Keratinocyte (primary cell): Measurements from ENCODE around the gene ANKRD36. TPM values are rescaled to one million over a fixed set of nuclear protein-coding genes. Genes with fewer than 3 reads are reported as not detected.
"Not testable (repeated sequence)": the region's sequence is repeated elsewhere in the genome, so short reads cannot be mapped to it uniquely, and the experiment has no call there.

Experiments used
- DNase-seq: peaks from one replicate; pipeline ENCODE4 v3.0.0-alpha.2; 2011; ENCODE audit warnings: low read depth, missing footprints, low spot score
- FAIRE-seq: peaks from 2 replicates; lab custom pipeline; 2011; peaks lifted over from hg19 to GRCh38; lab: Jason Lieb, UNC
- H2AFZ ChIP-seq: 2 replicates; pipeline ENCODE4 v1.6.0; 2012; ENCODE audit warnings: low read length, control low read depth, inconsistent platforms; ENCODE audit not compliant: control insufficient read depth
- H3K27ac ChIP-seq: 2 replicates; pipeline ENCODE4 v1.5.1; 2011; ENCODE audit warnings: low read length; ENCODE audit not compliant: control insufficient read depth, insufficient read depth
- H3K27me3 ChIP-seq: 3 replicates; pipeline ENCODE4 v1.6.0; 2011; ENCODE audit warnings: low read length; ENCODE audit not compliant: control insufficient read depth, insufficient read depth; ENCODE audit errors: extremely low read depth
- H3K36me3 ChIP-seq, 2 experiments: 2 replicates in 1 of 2; 3 replicates in 1 of 2; pipeline ENCODE4 v1.5.1; 2011; ENCODE audit warnings: low read length in 2 of 2, mild to moderate bottlenecking in 1 of 2; ENCODE audit not compliant: control insufficient read depth in 2 of 2, insufficient read depth in 2 of 2; ENCODE audit errors: extremely low read depth in 1 of 2
- H3K4me1 ChIP-seq: 3 replicates; pipeline ENCODE4 v1.5.1; 2011; ENCODE audit warnings: low read length; ENCODE audit not compliant: control insufficient read depth, insufficient read depth; ENCODE audit errors: extremely low read depth
- H3K4me2 ChIP-seq: 3 replicates; pipeline ENCODE4 v1.6.0; 2011; ENCODE audit warnings: low read depth, low read length; ENCODE audit not compliant: control insufficient read depth, insufficient read depth; ENCODE audit errors: extremely low read depth
- H3K4me3 ChIP-seq, 3 experiments: fragments of 200-600 bp in 1 of 3; sonication (generic) in 1 of 3; 2 replicates in 2 of 3; 3 replicates in 1 of 3; pipeline ENCODE4 v1.5.1; 2011 to 2016; ENCODE audit warnings: low read length in 3 of 3, mild to moderate bottlenecking in 3 of 3, control low read depth in 2 of 3, inconsistent platforms in 1 of 3, low read depth in 1 of 3, mixed read lengths in 1 of 3, mixed run types in 1 of 3, moderate library complexity in 1 of 3; ENCODE audit not compliant: control insufficient read depth in 2 of 3, insufficient read depth in 2 of 3; ENCODE audit errors: extremely low read depth in 1 of 3
- H3K79me2 ChIP-seq: 2 replicates; pipeline ENCODE4 v1.6.0; 2012; ENCODE audit warnings: low read length; ENCODE audit not compliant: control insufficient read depth, insufficient read depth
- H3K9ac ChIP-seq: 3 replicates; pipeline ENCODE4 v1.6.0; 2011; ENCODE audit warnings: low read length; ENCODE audit not compliant: control insufficient read depth, insufficient read depth; ENCODE audit errors: extremely low read depth
- H3K9me1 ChIP-seq: 3 replicates; pipeline ENCODE4 v1.6.0; 2011; ENCODE audit warnings: low read length; ENCODE audit not compliant: control insufficient read depth, insufficient read depth; ENCODE audit errors: extremely low read depth
- H3K9me3 ChIP-seq: 2 replicates; pipeline ENCODE4 v1.5.1; 2012; ENCODE audit warnings: low read depth, low read length; ENCODE audit not compliant: control insufficient read depth
- H4K20me1 ChIP-seq: 3 replicates; pipeline ENCODE4 v1.6.0; 2011; ENCODE audit warnings: low read length; ENCODE audit not compliant: control insufficient read depth, insufficient read depth; ENCODE audit errors: extremely low read depth
- dilution Hi-C: fragments of 300-500 bp; cut with MboI; formaldehyde crosslinking; loops from one replicate; pipeline ENCODE4 v1.7.0; 2020; ENCODE audit warnings: low sequenced_read_pairs; ENCODE audit not compliant: extremely low pct_ligation_motif_present
- polyA plus RNA-seq, 5 experiments: library from polyadenylated mRNA; depleted of rRNA in 3 of 5; stranded (reverse) in 3 of 5; stranded (forward) in 1 of 5; unstranded in 1 of 5; fragments of >200 nt; gene quantifications; 1 replicate in 1 of 5; 2 replicates in 3 of 5; 3 replicates in 1 of 5; pipeline versions ENCODE4 v1.2.1 to v1.2.3, GENCODE V29; 2011 to 2012; ENCODE audit warnings: missing spikeins in 2 of 5, low read depth in 1 of 5, low replicate concordance in 1 of 5
- TF ChIP-seq, protein P1 (sequence below), 3 experiments: IDR thresholded peaks in 1 of 3; conservative IDR thresholded peaks in 1 of 3; optimal IDR thresholded peaks in 1 of 3; 2 replicates in 2 of 3; 3 replicates in 1 of 3; pipeline versions ENCODE3 to v1.5.1; 2011; ENCODE audit warnings: low read length in 3 of 3, mild to moderate bottlenecking in 3 of 3, moderate library complexity in 2 of 3, control low read depth in 1 of 3, inconsistent platforms in 1 of 3; ENCODE audit not compliant: insufficient read depth in 2 of 3; ENCODE audit errors: extremely low read depth in 1 of 3

The ANKRD36 gene
- polyA plus RNA-seq, 1 donor (not counting 4 experiments of a cell fraction or from before 2014, with no cell fraction given): 5.2 TPM

DNA sequence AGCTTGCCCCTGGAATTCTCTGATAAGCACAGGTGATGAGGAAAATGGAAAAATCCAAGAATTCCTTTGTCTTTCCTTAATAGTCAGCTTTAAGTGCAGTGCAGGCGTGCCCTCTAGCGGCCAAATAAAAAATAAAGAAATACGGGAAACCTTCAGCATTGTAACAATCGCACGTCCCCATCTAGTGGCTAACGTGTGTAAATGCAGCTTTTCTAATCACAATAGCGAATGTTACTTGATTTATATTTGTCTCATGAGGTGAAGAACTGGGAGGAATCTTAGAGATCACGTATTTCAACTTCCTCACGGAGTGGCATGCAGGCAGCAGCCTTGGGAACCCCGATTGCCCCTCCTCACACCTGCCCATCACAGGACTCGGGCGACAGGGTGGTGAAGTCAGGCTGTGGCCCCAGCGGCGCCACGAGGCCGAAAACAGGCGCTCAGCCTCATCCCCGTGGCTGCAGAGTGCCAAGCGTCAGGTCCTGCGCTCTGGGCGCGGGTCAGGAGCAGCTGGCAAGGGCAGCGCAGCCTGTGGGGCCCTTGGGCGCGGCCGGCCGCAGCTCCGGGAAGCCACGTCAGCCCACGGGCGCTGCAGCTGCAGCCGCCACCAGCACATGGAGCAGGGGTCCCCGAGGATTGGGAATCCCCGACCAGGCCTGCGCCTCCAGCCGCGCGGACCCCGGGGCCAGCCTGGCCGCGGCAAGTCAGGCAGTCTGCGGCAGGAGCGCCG is 468 bp upstream of the ANKRD36 start:
- H3K4me3 ChIP-seq: peak overlapping the region; percentile 57 to 73 (median 63)
- DNase-seq (peak; percentile 11), FAIRE-seq (peak; percentile 41)
- peak overlapping the region; percentile 77 for H3K9ac ChIP-seq
- H4K20me1 ChIP-seq, H3K9me1 ChIP-seq, H3K4me1 ChIP-seq, dilution Hi-C loops, H3K9me3 ChIP-seq, H3K79me2 ChIP-seq, H3K36me3 ChIP-seq, H3K27me3 ChIP-seq: not testable (repeated sequence)
- H2AFZ ChIP-seq: peak overlapping the region; percentile 91
- TF ChIP-seq, protein P1, sequence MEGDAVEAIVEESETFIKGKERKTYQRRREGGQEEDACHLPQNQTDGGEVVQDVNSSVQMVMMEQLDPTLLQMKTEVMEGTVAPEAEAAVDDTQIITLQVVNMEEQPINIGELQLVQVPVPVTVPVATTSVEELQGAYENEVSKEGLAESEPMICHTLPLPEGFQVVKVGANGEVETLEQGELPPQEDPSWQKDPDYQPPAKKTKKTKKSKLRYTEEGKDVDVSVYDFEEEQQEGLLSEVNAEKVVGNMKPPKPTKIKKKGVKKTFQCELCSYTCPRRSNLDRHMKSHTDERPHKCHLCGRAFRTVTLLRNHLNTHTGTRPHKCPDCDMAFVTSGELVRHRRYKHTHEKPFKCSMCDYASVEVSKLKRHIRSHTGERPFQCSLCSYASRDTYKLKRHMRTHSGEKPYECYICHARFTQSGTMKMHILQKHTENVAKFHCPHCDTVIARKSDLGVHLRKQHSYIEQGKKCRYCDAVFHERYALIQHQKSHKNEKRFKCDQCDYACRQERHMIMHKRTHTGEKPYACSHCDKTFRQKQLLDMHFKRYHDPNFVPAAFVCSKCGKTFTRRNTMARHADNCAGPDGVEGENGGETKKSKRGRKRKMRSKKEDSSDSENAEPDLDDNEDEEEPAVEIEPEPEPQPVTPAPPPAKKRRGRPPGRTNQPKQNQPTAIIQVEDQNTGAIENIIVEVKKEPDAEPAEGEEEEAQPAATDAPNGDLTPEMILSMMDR (optimal IDR thresholded peaks at IDR 0.05 in 1 of 3, IDR thresholded peaks at IDR 0.05 in 1 of 3, conservative IDR thresholded peaks at IDR 0.05 in 1 of 3; ENCODE audit: extremely low read depth in 1 of 3, insufficient read depth in 2 of 3, low read length in 3 of 3): peak in 2 of 3 experiments; percentile 56 to 70
- peak overlapping the region; percentile 72 for H3K27ac ChIP-seq
- peak overlapping the region; percentile 87 for H3K4me2 ChIP-seq

DNA sequence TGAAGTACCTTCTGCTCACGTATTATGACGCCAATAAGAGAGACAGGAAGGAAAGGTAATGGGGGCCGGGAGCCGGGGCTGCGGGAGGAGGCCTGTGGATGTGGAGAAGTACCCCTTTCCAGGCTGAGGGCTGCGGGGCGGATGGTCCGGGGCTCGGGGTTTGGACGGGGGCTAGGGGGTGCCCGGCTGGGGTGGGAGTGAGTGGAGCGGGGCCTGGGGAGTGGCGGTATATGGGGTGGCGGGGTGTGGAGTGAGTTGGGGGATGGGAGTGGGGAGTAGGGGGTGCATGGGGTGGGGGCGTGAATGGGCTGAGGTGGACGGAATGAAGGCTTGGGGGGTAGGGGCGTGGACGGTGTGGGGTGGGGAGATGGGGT is 916 bp downstream of the ANKRD36 start:
- H3K79me2 ChIP-seq, H3K27me3 ChIP-seq, DNase-seq, FAIRE-seq, H3K9me3 ChIP-seq, H3K9me1 ChIP-seq, dilution Hi-C loops, H3K4me1 ChIP-seq, H4K20me1 ChIP-seq, H3K36me3 ChIP-seq: not testable (repeated sequence)
- peak overlapping the region; percentile 48 for H3K4me2 ChIP-seq
- H2AFZ ChIP-seq: peak overlapping the region; percentile 88
- peak overlapping the region; percentile 60 to 77 (median 63) for H3K4me3 ChIP-seq
- peak overlapping the region; percentile 78 for H3K9ac ChIP-seq
- H3K27ac ChIP-seq: peak overlapping the region; percentile 75

DNA sequence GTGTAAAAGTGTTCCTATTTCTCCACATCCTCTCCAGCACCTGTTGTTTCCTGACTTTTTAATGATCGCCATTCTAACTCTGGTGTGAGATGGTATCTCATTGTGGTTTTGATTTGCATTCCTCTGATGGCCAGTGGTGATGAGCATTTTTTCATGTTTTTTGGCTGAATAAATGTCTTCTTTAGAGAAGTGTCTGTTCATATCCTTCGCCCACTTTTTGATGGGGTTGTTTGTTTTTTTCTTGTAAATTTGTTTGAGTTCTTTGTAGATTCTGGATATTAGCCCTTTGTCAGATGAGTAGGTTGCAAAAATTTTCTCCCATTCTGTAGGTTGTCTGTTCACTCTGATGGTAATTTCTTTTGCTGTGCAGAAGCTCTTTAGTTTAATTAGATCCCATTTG is 16.1 kb downstream of the ANKRD36 start:
- FAIRE-seq, H3K4me2 ChIP-seq, H3K79me2 ChIP-seq, H3K4me3 ChIP-seq, DNase-seq, H2AFZ ChIP-seq, H3K9me3 ChIP-seq, H3K9me1 ChIP-seq, H3K9ac ChIP-seq, H4K20me1 ChIP-seq, H3K27ac ChIP-seq, H3K27me3 ChIP-seq, H3K4me1 ChIP-seq, dilution Hi-C loops, H3K36me3 ChIP-seq: not testable (repeated sequence)

DNA sequence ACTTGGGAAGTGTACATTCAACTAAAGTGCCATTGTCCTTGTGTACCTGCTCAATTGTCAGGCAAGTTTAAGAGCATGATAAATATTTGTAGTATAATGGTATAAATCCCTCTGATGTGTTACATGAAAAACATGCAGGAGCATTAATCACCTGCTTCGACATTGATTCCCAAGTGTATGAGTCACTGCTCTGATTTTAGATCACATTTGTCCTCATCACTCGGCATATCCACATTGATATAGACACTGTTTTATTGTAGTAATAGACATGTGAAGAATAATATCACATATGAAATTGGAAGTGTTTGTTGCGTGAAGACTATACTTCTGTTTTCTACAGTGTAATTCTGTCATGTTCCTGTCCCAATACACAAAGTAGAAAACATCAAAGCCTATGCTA is 31.1 kb downstream of the ANKRD36 start:
- FAIRE-seq, H2AFZ ChIP-seq, dilution Hi-C loops, H3K79me2 ChIP-seq, H3K36me3 ChIP-seq, H3K27ac ChIP-seq, H3K4me2 ChIP-seq, H3K27me3 ChIP-seq, H3K9ac ChIP-seq, H3K9me1 ChIP-seq, DNase-seq, H4K20me1 ChIP-seq, H3K9me3 ChIP-seq, H3K4me1 ChIP-seq, H3K4me3 ChIP-seq: not testable (repeated sequence)
